Regular cardiac myocyte (primary cell): ENCODE measurements around the gene MRPL43. TPM values are rescaled to one million over a fixed set of nuclear protein-coding genes. Genes with fewer than 3 reads are reported as not detected.

Experiments used
- total RNA-seq: library from RNA; depleted of rRNA; stranded (reverse); fragments of >200 nt; gene quantifications from 2 replicates; pipeline ENCODE4 v1.2.3, GENCODE V29; 2014

The MRPL43 gene
- total RNA-seq, result 44.8 and 63.8 TPM in 2 replicates

GRCh38 chr10:100986952-100987684 is at the start of gene MRPL43, which contains the start of gene TWNK:
Gene MRPL43 (minus strand): TSS chr10:100987497. CDS start chr10:100987443, 54 bp downstream.
Gene TWNK (plus strand): TSS chr10:100987543. CDS start chr10:100988211, 668 bp downstream.

GRCh38 chr10:101031128-101031795 is 44.0 kb upstream of the MRPL43 start, which contains the start of the genes PDZD7 and SFXN3:
Gene PDZD7 (minus strand): TSS chr10:101031129. CDS start chr10:101030219, 910 bp downstream.
Gene SFXN3 (plus strand): TSS chr10:101031234. CDS start chr10:101034695, 3,461 bp downstream.

GRCh38 chr10:100999742-101000126 is 12.4 kb upstream of the MRPL43 start, which contains the start of gene LZTS2:
Gene LZTS2 (plus strand): TSS chr10:100999808. CDS start chr10:101002539, 2,731 bp downstream.

GRCh38 chr10:100969187-100970075 is 17.9 kb downstream of the MRPL43 start, which contains the start of gene SEMA4G:
Gene SEMA4G (plus strand): TSS chr10:100969504. CDS start chr10:100972913, 3,409 bp downstream.

Other genes with a start within 250 kb of the MRPL43 start
- gene PAX2, start 241.9 kb downstream of the MRPL43 start, total RNA-seq, result 0.38 TPM in 1 of 2 replicates, not detected in the other
- 35.3 and 42.6 TPM in 2 replicates for gene SLF2, start 74.5 kb downstream of the MRPL43 start, total RNA-seq
- 0.38 and 0.56 TPM in 2 replicates for gene SEMA4G, start 18.0 kb downstream of the MRPL43 start, total RNA-seq
- 5.9 and 9.8 TPM in 2 replicates for gene TWNK, start within 50 bp of the MRPL43 start, total RNA-seq
- gene LZTS2, start 12.3 kb upstream of the MRPL43 start, total RNA-seq, result 89.9 and 106 TPM in 2 replicates
- 1.3 and 3.1 TPM in 2 replicates for gene PDZD7, start 43.6 kb upstream of the MRPL43 start, total RNA-seq
- 44.9 and 78.6 TPM in 2 replicates for gene SFXN3, start 43.7 kb upstream of the MRPL43 start, total RNA-seq
- 22.4 and 29.6 TPM in 2 replicates for gene KAZALD1, start 74.5 kb upstream of the MRPL43 start, total RNA-seq
- not detected in 2 replicates for gene TLX1, start 143.8 kb upstream of the MRPL43 start, total RNA-seq
- not detected in 2 replicates for gene LBX1, start 242.0 kb upstream of the MRPL43 start, total RNA-seq